Urothelium cell line (cell line): Measurements from ENCODE around the gene ACTL6B.
A peak's percentile ranks its signal among the peaks of the same experiment; 100 is the strongest.

Experiments
- DNase-seq: peaks from one replicate; pipeline ENCODE4 v3.0.0; 2011; ENCODE audit warnings: low spot score, mixed read lengths
- FAIRE-seq: peaks from 2 replicates; lab custom pipeline; 2011; peaks lifted over from hg19 to GRCh38; lab: Jason Lieb, UNC

Gene ACTL6B

GRCh38 chr7:100629117-100629716 is 27.0 kb downstream of the ACTL6B start:
- DNase-seq (peak; percentile 59), FAIRE-seq (no peak)

- no peak for DNase-seq
- no peak for FAIRE-seq
Measured at GRCh38 chr7:100627238-100627549, 29.1 kb downstream of the ACTL6B start.

GRCh38 chr7:100626530-100627237 is 29.6 kb downstream of the ACTL6B start:
- peak; percentile 98 for DNase-seq
- peak; percentile 73 for FAIRE-seq

GRCh38 chr7:100626055-100626454 is 30.2 kb downstream of the ACTL6B start:
- FAIRE-seq (no peak), DNase-seq (no peak)

GRCh38 chr7:100623951-100624824 is 32.1 kb downstream of the ACTL6B start:
- DNase-seq (no peak), FAIRE-seq (no peak)

- no peak for FAIRE-seq
Measured at GRCh38 chr7:100621554-100621953, 34.7 kb downstream of the ACTL6B start.

GRCh38 chr7:100620804-100621203 is 35.4 kb downstream of the ACTL6B start:
- FAIRE-seq, result no peak
- DNase-seq, result no peak

More at GRCh38 chr7:100621554-100621953, 34.7 kb downstream of the ACTL6B start:
- no peak for DNase-seq

GRCh38 chr7:100620239-100620638 is 36.0 kb downstream of the ACTL6B start:
- no peak for FAIRE-seq
- no peak for DNase-seq

- DNase-seq (no peak), FAIRE-seq (no peak)
Measured at GRCh38 chr7:100614308-100614861, 41.9 kb downstream of the ACTL6B start.

GRCh38 chr7:100613412-100614175 is 42.7 kb downstream of the ACTL6B start:
- DNase-seq (no peak), FAIRE-seq (no peak)

- peak; percentile 34 for DNase-seq
- peak; percentile 5 for FAIRE-seq
Measured at GRCh38 chr7:100612730-100613390, 43.4 kb downstream of the ACTL6B start.

- DNase-seq (peak; percentile 100), FAIRE-seq (peak; percentile 99)
Measured at GRCh38 chr7:100611983-100612729, 44.1 kb downstream of the ACTL6B start, which contains the start of gene MOSPD3. Gene MOSPD3, plus strand, starts transcription at chr7:100612540. Its CDS starts 252 bp downstream, at chr7:100612792.

GRCh38 chr7:100609958-100610357 is 46.3 kb downstream of the ACTL6B start:
- DNase-seq (no peak), FAIRE-seq (no peak)

- no peak for DNase-seq
- no peak for FAIRE-seq
Measured at GRCh38 chr7:100607111-100607510, 49.1 kb downstream of the ACTL6B start.

GRCh38 chr7:100606313-100606712 is 49.9 kb downstream of the ACTL6B start:
- FAIRE-seq, result no peak
- no peak for DNase-seq

GRCh38 chr7:100604976-100605911 is 51.0 kb downstream of the ACTL6B start:
- DNase-seq, result no peak

GRCh38 chr7:100604028-100604975 is 51.9 kb downstream of the ACTL6B start:
- FAIRE-seq (peak; percentile 37), DNase-seq (peak; percentile 95)

More at GRCh38 chr7:100604976-100605911, 51.0 kb downstream of the ACTL6B start:
- FAIRE-seq, result no peak
